Neural cell (in vitro differentiated cells): ENCODE data around the gene IGF1R. TPM values are rescaled to one million over a fixed set of nuclear protein-coding genes. Genes with fewer than 3 reads are reported as not detected.

Experiments
- H2AFZ ChIP-seq: fragments of 200-600, 300-800 bp; sonication (generic), shearing (Covaris generic); 2 replicates; pipeline ENCODE4 v1.6.0; 2014; ENCODE audit warnings: low read depth, mild to moderate bottlenecking, antibody characterized with exemption, low read length, moderate library complexity
- H3F3A ChIP-seq: fragments of 200-600 bp; shearing (Covaris generic); 2 replicates; pipeline ENCODE4 v1.6.1; 2016; ENCODE audit warnings: mild to moderate bottlenecking, moderate library complexity, mixed read lengths, antibody characterized with exemption, low read length; ENCODE audit not compliant: insufficient read depth, poor library complexity, severe bottlenecking
- H3K27ac ChIP-seq: fragments of 200-600, 300-800 bp; sonication (generic), shearing (Covaris generic); 2 replicates; pipeline ENCODE4 v1.5.1; 2014; ENCODE audit warnings: mild to moderate bottlenecking, low read length, moderate library complexity
- H3K27me3 ChIP-seq: fragments of 300-800, 200-600 bp; sonication (generic), shearing (Covaris generic); 2 replicates; pipeline ENCODE4 v1.6.0; 2014; ENCODE audit warnings: mild to moderate bottlenecking, low read depth, low read length, moderate library complexity; ENCODE audit not compliant: insufficient read depth
- H3K36me3 ChIP-seq: fragments of 300-800, 200-600 bp; sonication (generic), shearing (Covaris generic); 2 replicates; pipeline ENCODE4 v1.5.1; 2014; ENCODE audit warnings: mild to moderate bottlenecking, antibody characterized with exemption, low read length, moderate library complexity; ENCODE audit not compliant: insufficient read depth
- H3K4me2 ChIP-seq: fragments of 300-800, 200-600 bp; sonication (generic), shearing (Covaris generic); 2 replicates; pipeline ENCODE4 v1.6.0; 2014; ENCODE audit warnings: mild to moderate bottlenecking, low read length
- H3K4me3 ChIP-seq: fragments of 300-800, 200-600 bp; sonication (generic), shearing (Covaris generic); 2 replicates; pipeline ENCODE4 v1.5.1; 2014; ENCODE audit warnings: mild to moderate bottlenecking, low read length, moderate library complexity
- H3K79me2 ChIP-seq: fragments of 200-600 bp; shearing (Covaris generic); replicated peaks from 2 replicates; pipeline ENCODE4 v1.6.0; 2014; ENCODE audit warnings: mild to moderate bottlenecking, low read length, moderate library complexity; ENCODE audit not compliant: insufficient read depth
- H3K9ac ChIP-seq: fragments of 300-800, 200-600 bp; sonication (generic), shearing (Covaris generic); 2 replicates; pipeline ENCODE4 v1.6.1; 2016; ENCODE audit warnings: mild to moderate bottlenecking, low read length, mixed read lengths
- H3K9me2 ChIP-seq: fragments of 200-600 bp; shearing (Covaris generic); 2 replicates; pipeline ENCODE4 v1.6.1; 2016; ENCODE audit warnings: mild to moderate bottlenecking, low read length, mixed read lengths; ENCODE audit not compliant: insufficient read depth
- H3K9me3 ChIP-seq: fragments of 200-600, 300-800 bp; sonication (generic), shearing (Covaris generic); 2 replicates; pipeline ENCODE4 v1.6.1; 2016; ENCODE audit warnings: mild to moderate bottlenecking, mixed run types, low read length, moderate library complexity, mixed read lengths
- H4K20me1 ChIP-seq: fragments of 200-600 bp; shearing (Covaris generic); 2 replicates; pipeline ENCODE4 v1.6.1; 2016; ENCODE audit warnings: mild to moderate bottlenecking, mixed run types; ENCODE audit not compliant: insufficient read depth
- CTCF ChIP-seq: fragments of 450-650 bp; IDR thresholded peaks from 2 replicates; pipeline ENCODE4 v1.5.1; 2014; ENCODE audit warnings: antibody characterized with exemption, mild to moderate bottlenecking, moderate library complexity; ENCODE audit not compliant: poor library complexity, severe bottlenecking
- EP300 ChIP-seq: fragments of 450-650 bp; conservative IDR thresholded peaks from 2 replicates; pipeline ENCODE4 v1.6.1; 2014; ENCODE audit warnings: antibody characterized with exemption, mild to moderate bottlenecking, moderate library complexity; ENCODE audit not compliant: poor library complexity, severe bottlenecking
- EZH2 ChIP-seq: fragments of 200-600, 300-800 bp; shearing (Covaris generic), sonication (generic); IDR thresholded peaks from 2 replicates; pipeline ENCODE4 v1.6.1; 2014; ENCODE audit warnings: antibody characterized with exemption, low read length, borderline replicate concordance, mild to moderate bottlenecking; ENCODE audit not compliant: insufficient read depth, poor library complexity, severe bottlenecking
- MXI1 ChIP-seq: fragments of 450-650 bp; conservative IDR thresholded peaks from 2 replicates; pipeline ENCODE4 v1.6.1; 2014; ENCODE audit warnings: antibody characterized with exemption, mild to moderate bottlenecking; ENCODE audit not compliant: poor library complexity, severe bottlenecking
- POLR2AphosphoS5 ChIP-seq: IDR thresholded peaks from 2 replicates; pipeline ENCODE4 v1.6.1; 2012
- RAD21 ChIP-seq: fragments of 450-650 bp; conservative IDR thresholded peaks from 2 replicates; pipeline ENCODE4 v1.6.1; 2014; ENCODE audit warnings: antibody characterized with exemption, mild to moderate bottlenecking, moderate library complexity
- SMC3 ChIP-seq: fragments of 450-650 bp; conservative IDR thresholded peaks from 2 replicates; pipeline ENCODE4 v1.6.1; 2014; ENCODE audit warnings: antibody characterized with exemption, mild to moderate bottlenecking, moderate library complexity; ENCODE audit not compliant: poor library complexity
- TAF1 ChIP-seq: IDR thresholded peaks from 2 replicates; pipeline ENCODE4 v1.6.1; 2012; ENCODE audit warnings: low read depth
- polyA plus RNA-seq: library from polyadenylated mRNA; depleted of rRNA; stranded (reverse); fragments of >200 nt; gene quantifications from 2 replicates; pipeline ENCODE4 v1.2.3, GENCODE V29; 2014
- TF ChIP-seq, protein P1 (sequence below): IDR thresholded peaks from 2 replicates; pipeline ENCODE4 v1.6.1; 2012; ENCODE audit warnings: borderline replicate concordance

The IGF1R gene
- polyA plus RNA-seq, 1 donor from 2014 or later, result 10.9 TPM

DNA sequence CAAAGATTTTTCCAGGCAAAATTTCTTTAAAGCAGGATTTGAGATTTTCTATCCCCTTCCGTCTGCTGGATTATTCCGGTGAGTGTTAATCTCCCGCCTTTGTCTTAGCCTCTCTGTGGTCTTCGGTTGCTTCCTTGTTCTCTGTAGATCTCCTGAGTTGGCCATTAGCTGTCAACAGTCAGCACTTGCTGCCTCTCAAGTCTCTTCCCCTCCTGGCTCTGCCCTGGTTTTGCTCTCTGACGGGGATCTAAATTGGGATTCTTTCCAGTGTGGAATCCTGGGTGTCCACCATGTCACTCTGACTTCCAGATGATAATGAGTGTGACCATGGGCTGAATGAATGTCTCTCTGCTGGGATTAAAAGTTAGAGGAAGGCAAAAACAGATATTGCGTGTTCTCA is 121.5 kb downstream of the IGF1R start:
- no peak for TF ChIP-seq TAF1
- TF ChIP-seq SMC3, result no peak
- no peak for TF ChIP-seq POLR2AphosphoS5
- TF ChIP-seq RAD21, result no peak
- no peak for TF ChIP-seq EZH2
- TF ChIP-seq, protein P1, sequence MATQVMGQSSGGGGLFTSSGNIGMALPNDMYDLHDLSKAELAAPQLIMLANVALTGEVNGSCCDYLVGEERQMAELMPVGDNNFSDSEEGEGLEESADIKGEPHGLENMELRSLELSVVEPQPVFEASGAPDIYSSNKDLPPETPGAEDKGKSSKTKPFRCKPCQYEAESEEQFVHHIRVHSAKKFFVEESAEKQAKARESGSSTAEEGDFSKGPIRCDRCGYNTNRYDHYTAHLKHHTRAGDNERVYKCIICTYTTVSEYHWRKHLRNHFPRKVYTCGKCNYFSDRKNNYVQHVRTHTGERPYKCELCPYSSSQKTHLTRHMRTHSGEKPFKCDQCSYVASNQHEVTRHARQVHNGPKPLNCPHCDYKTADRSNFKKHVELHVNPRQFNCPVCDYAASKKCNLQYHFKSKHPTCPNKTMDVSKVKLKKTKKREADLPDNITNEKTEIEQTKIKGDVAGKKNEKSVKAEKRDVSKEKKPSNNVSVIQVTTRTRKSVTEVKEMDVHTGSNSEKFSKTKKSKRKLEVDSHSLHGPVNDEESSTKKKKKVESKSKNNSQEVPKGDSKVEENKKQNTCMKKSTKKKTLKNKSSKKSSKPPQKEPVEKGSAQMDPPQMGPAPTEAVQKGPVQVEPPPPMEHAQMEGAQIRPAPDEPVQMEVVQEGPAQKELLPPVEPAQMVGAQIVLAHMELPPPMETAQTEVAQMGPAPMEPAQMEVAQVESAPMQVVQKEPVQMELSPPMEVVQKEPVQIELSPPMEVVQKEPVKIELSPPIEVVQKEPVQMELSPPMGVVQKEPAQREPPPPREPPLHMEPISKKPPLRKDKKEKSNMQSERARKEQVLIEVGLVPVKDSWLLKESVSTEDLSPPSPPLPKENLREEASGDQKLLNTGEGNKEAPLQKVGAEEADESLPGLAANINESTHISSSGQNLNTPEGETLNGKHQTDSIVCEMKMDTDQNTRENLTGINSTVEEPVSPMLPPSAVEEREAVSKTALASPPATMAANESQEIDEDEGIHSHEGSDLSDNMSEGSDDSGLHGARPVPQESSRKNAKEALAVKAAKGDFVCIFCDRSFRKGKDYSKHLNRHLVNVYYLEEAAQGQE, result no peak
- TF ChIP-seq CTCF, result no peak
- no peak for TF ChIP-seq MXI1
- TF ChIP-seq EP300, result no peak
- H3F3A ChIP-seq, result no peaks in the 10 kb centered on the region
- no peaks in the 10 kb centered on the region for H3K9me3 ChIP-seq
- no peaks in the 10 kb centered on the region for H3K36me3 ChIP-seq
- no peak overlapping the region for H3K27ac ChIP-seq
- H3K79me2 ChIP-seq, result peaks cover 62% of the 10 kb centered on the region
- H3K27me3 ChIP-seq, result no peaks in the 10 kb centered on the region
- H3K4me2 ChIP-seq, result no peak overlapping the region
- H3K9ac ChIP-seq, result no peak overlapping the region
- no peak overlapping the region for H2AFZ ChIP-seq
- no peaks in the 10 kb centered on the region for H3K9me2 ChIP-seq
- H4K20me1 ChIP-seq, result no peaks in the 10 kb centered on the region
- H3K4me3 ChIP-seq, result no peak overlapping the region

- no peak overlapping the region for H3K4me2 ChIP-seq
- H3K36me3 ChIP-seq, result no peaks in the 10 kb centered on the region
- no peaks in the 10 kb centered on the region for H3K9me3 ChIP-seq
- H3K27ac ChIP-seq, result no peak overlapping the region
- no peak overlapping the region for H3K9ac ChIP-seq
- H4K20me1 ChIP-seq, result no peaks in the 10 kb centered on the region
- H3K27me3 ChIP-seq, result no peaks in the 10 kb centered on the region
- peaks cover 59% of the 10 kb centered on the region for H3K79me2 ChIP-seq
- H3F3A ChIP-seq, result no peaks in the 10 kb centered on the region
- TF ChIP-seq MXI1, result no peak
- no peak for TF ChIP-seq EZH2
- TF ChIP-seq TAF1, result no peak
- no peak for TF ChIP-seq POLR2AphosphoS5
- no peak for TF ChIP-seq RAD21
- TF ChIP-seq, protein P1, result no peak
- no peak for TF ChIP-seq CTCF
- TF ChIP-seq EP300, result no peak
- TF ChIP-seq SMC3, result no peak
- no peaks in the 10 kb centered on the region for H3K9me2 ChIP-seq
- no peak overlapping the region for H2AFZ ChIP-seq
- no peak overlapping the region for H3K4me3 ChIP-seq
Observed at GRCh38 chr15:98770984-98771383, 122.6 kb downstream of the IGF1R start.
